LNCaP clone FGC (cell line): Measurements from ENCODE around the gene CAPN14.

ENCODE experiments used
- DNase-seq: peaks from one replicate; pipeline ENCODE4 v3.0.0-alpha.2; 2011; ENCODE audit warnings: low read depth
- H3K4me3 ChIP-seq: 2 replicates; pipeline ENCODE4 v1.5.1; 2011; ENCODE audit warnings: mild to moderate bottlenecking, low read depth, low read length, control low read depth
- CTCF ChIP-seq: IDR thresholded peaks from 2 replicates; pipeline ENCODE4 v1.5.1; 2012; ENCODE audit warnings: mild to moderate bottlenecking; ENCODE audit not compliant: control insufficient read depth, insufficient read depth; ENCODE audit errors: extremely low read depth

Gene CAPN14

GRCh38 chr2:31197166-31197565, 20.1 kb downstream of the CAPN14 start:
- no peak for TF ChIP-seq CTCF
- no peak for DNase-seq
- H3K4me3 ChIP-seq: no peak overlapping the region

DNA sequence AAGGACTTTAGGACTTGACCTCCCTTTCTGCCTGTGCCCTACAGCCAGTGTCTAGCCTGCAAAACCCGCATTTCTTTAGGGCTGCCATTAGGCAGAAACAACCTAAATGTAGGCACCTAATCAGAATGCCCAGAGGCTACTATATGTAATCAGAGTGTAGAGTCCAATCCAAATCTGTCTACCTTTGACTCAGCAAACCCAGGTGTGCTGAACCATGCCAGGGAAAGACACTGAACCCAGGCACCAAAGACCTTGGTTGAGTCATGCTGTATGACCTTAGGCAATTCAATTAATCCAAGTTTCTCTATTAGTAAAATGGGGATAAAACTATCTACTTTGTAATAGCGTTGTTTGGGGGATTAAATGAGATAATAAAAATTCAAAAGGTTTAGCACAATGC, 20.7 kb downstream of the CAPN14 start:
- no peak overlapping the region for H3K4me3 ChIP-seq
- DNase-seq: no peak
- TF ChIP-seq CTCF: no peak

- H3K4me3 ChIP-seq: no peak overlapping the region
- no peak for TF ChIP-seq CTCF
- no peak for DNase-seq
Observed at GRCh38 chr2:31193806-31194205, 23.5 kb downstream of the CAPN14 start.

DNA sequence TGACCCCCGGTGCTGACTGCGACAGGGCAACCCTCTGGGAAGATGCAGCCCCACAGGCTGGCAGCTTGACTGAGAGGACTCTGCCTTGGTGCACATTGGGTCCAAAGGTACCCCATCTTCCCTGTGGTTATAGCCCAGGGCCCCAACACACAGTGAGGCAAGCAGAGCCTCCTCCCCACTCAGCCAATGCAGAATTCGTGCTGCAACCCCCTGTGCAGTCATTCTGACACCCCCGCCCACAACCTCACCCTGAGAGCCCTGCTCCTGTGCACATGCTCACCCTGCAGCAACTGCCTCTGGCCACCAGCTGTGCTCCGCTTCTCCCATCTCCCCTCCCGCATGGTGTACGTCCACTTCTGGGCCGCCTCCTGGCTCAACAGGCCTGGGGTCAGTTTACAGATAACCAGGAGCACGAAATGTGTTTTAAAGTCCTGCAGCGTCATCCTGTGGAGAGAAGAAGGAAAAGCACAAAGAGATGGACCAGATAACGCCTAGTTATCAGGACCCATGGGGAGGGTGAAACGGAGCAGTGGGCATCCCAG, 24.4 kb downstream of the CAPN14 start:
- no peak for DNase-seq
- no peak for TF ChIP-seq CTCF
- no peak overlapping the region for H3K4me3 ChIP-seq

- no peak for DNase-seq
Observed at GRCh38 chr2:31192396-31192795, 24.9 kb downstream of the CAPN14 start.

DNA sequence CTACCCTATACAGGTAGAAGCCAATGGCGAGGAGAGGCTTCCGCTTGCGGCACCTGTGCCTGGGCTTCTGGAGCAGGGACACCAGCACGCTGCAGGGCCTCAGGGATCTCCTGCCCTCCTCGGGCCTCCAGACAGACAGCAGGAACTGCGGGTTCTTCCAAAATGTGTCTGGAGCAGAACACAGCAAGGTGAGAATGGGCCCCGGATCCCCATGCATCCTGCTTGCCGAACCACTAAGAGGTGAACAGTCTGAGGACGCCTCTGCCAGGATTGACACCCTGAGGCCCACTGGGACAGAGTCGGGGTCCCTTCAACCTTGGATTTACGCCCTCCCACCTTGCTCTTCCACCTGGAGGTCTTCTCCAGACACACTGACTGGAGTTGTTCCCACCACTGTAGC, 25.4 kb downstream of the CAPN14 start:
- no peak for TF ChIP-seq CTCF
- no peak for DNase-seq
- no peak overlapping the region for H3K4me3 ChIP-seq

More at GRCh38 chr2:31192396-31192795, 24.9 kb downstream of the CAPN14 start:
- no peak for TF ChIP-seq CTCF
- no peak overlapping the region for H3K4me3 ChIP-seq

GRCh38 chr2:31190188-31190587, 27.1 kb downstream of the CAPN14 start:
- no peak overlapping the region for H3K4me3 ChIP-seq
- no peak for TF ChIP-seq CTCF
- DNase-seq: no peak
